Measurements from ENCODE around the gene IQCK. TPM values are rescaled to one million over a fixed set of nuclear protein-coding genes. Genes with fewer than 3 reads are reported as not detected.

IQCK gene
- total RNA-seq, 4 donors from 2014 or later = 9.0 to 16.3 (median 14.5) TPM

- Histone ChIP-seq H3K9me3 (no peaks in the 10 kb centered on the region), H3K4me3 (no peak overlapping the region), H3K4me1 (peaks cover 0 to 19% (median 3%) of the 10 kb centered on the region in 3 donors), H3K27me3 (no peaks in the 10 kb centered on the region), H3K27ac (peak overlapping the region in 2 of 4 donors; percentile 31 to 47), H3K36me3 (peaks cover 0 to 36% of the 10 kb centered on the region in 2 donors)
- 41 to 56% methylated on average over 7 to 9 of the region's 9 CpGs for WGBS, 2 donors (ENCODE audit: low coverage in 1 of 2)
- TF ChIP-seq POLR2AphosphoS5 (IDR thresholded peaks at IDR 0.05) (no peak), CTCF (IDR thresholded peaks at IDR 0.05) (no peak), POLR2A (IDR thresholded peaks at IDR 0.05) (no peak), EP300 (IDR thresholded peaks at IDR 0.05) (no peak)
- ATAC-seq = no peak
These were observed 17.2 kb downstream of the IQCK start for GRCh38 chr16:19735074-19735867.

- Histone ChIP-seq H3K27ac (no peak overlapping the region), H3K9me3 (no peaks in the 10 kb centered on the region), H3K4me1 (peaks cover 0 to 19% (median 3%) of the 10 kb centered on the region in 3 donors), H3K4me3 (no peak overlapping the region), H3K27me3 (no peaks in the 10 kb centered on the region), H3K36me3 (peaks cover 0 to 29% of the 10 kb centered on the region in 2 donors)
- 76 to 77% methylated on average over 10 to 12 of the region's 12 CpGs for WGBS, 2 donors (ENCODE audit: low coverage in 1 of 2)
- TF ChIP-seq POLR2A (IDR thresholded peaks at IDR 0.05) = no peak
- ATAC-seq = no peak
These were observed 19.4 kb downstream of the IQCK start for GRCh38 chr16:19737306-19738038.

- peaks cover 0 to 13% (median 0%) of the 10 kb centered on the region in 3 donors for H3K4me1 ChIP-seq
- H3K27me3 ChIP-seq = no peaks in the 10 kb centered on the region
- no peak overlapping the region for H3K4me3 ChIP-seq
- H3K36me3 ChIP-seq = peaks cover 0 to 15% of the 10 kb centered on the region in 2 donors
- no peak for TF ChIP-seq CTCF (IDR thresholded peaks at IDR 0.05)
- TF ChIP-seq POLR2A (IDR thresholded peaks at IDR 0.05) = no peak
- TF ChIP-seq EP300 (IDR thresholded peaks at IDR 0.05) = no peak
- no peak for TF ChIP-seq POLR2AphosphoS5 (IDR thresholded peaks at IDR 0.05)
- WGBS, 2 donors (ENCODE audit: low coverage in 1 of 2) = 88% methylated on average over 1 of the region's 1 CpG; no CpG with 5 or more reads in 1 of the 2 donors
- no peaks in the 10 kb centered on the region for H3K9me3 ChIP-seq
- H3K27ac ChIP-seq = no peak overlapping the region
- ATAC-seq = no peak
These were observed 23.3 kb downstream of the IQCK start for GRCh38 chr16:19741354-19741753.

GRCh38 chr16:19743816-19744159 lies 25.7 kb downstream of the IQCK start:
- H3K27ac ChIP-seq = no peak overlapping the region
- H3K36me3 ChIP-seq = peaks cover 0 to 13% of the 10 kb centered on the region in 2 donors
- H3K27me3 ChIP-seq = no peaks in the 10 kb centered on the region
- no peak for ATAC-seq
- peaks cover 0 to 13% (median 0%) of the 10 kb centered on the region in 3 donors for H3K4me1 ChIP-seq
- H3K9me3 ChIP-seq = no peaks in the 10 kb centered on the region
- TF ChIP-seq EP300 (IDR thresholded peaks at IDR 0.05) (no peak), CTCF (IDR thresholded peaks at IDR 0.05) (no peak), POLR2A (IDR thresholded peaks at IDR 0.05) (no peak), POLR2AphosphoS5 (IDR thresholded peaks at IDR 0.05) (no peak)
- no peak overlapping the region for H3K4me3 ChIP-seq

- Histone ChIP-seq H3K4me3 (no peak overlapping the region), H3K4me1 (peaks cover 0 to 13% (median 0%) of the 10 kb centered on the region in 3 donors), H3K36me3 (peaks cover 0 to 4% of the 10 kb centered on the region in 2 donors), H3K27me3 (no peaks in the 10 kb centered on the region), H3K9me3 (no peaks in the 10 kb centered on the region), H3K27ac (no peak overlapping the region)
- ATAC-seq = no peak
- no peak for TF ChIP-seq CTCF (IDR thresholded peaks at IDR 0.05)
- WGBS, 2 donors (ENCODE audit: low coverage in 1 of 2) = 69 to 73% methylated on average over 3 of the region's 3 CpGs
These were observed 26.6 kb downstream of the IQCK start for GRCh38 chr16:19744670-19745069.
